ENCODE results near the gene EDEM1.

GRCh38 chr3:5227812-5228211, 40.3 kb downstream of the EDEM1 start:
- TF ChIP-seq CTCF (IDR thresholded peaks at IDR 0.05), result no peak
- TF ChIP-seq EP300 (IDR thresholded peaks at IDR 0.05), result no peak
- no peak for TF ChIP-seq POLR2A (IDR thresholded peaks at IDR 0.05)

Measured in ovary (tissue), 3 donors.